Neural progenitor cell (in vitro differentiated cells): Measurements from ENCODE around the gene SLC39A6. TPM values are rescaled to one million over a fixed set of nuclear protein-coding genes. Genes with fewer than 3 reads are reported as not detected.
"Not testable (repeated sequence)": the region's sequence is repeated elsewhere in the genome, so short reads cannot be mapped to it uniquely, and the experiment has no call there.

ENCODE experiments used
- DNase-seq: peaks from one replicate; pipeline ENCODE4 v3.0.0-alpha.2; 2016; ENCODE audit warnings: low spot score
- H2AFZ ChIP-seq: fragments of 200-600 bp; sonication (generic); replicated peaks from 2 replicates; pipeline ENCODE4 v1.6.1; 2016; ENCODE audit warnings: antibody characterized with exemption
- H3F3A ChIP-seq: fragments of 200-600 bp; sonication (generic); 2 replicates; pipeline ENCODE4 v1.6.1; 2016; ENCODE audit warnings: antibody characterized with exemption, low read depth
- H3K27ac ChIP-seq: fragments of 200-600 bp; sonication (generic); 2 replicates; pipeline ENCODE4 v1.5.1; 2016; ENCODE audit warnings: mild to moderate bottlenecking
- H3K27me3 ChIP-seq: fragments of 200-600 bp; sonication (generic); 2 replicates; pipeline ENCODE4 v1.6.1; 2016; ENCODE audit warnings: mild to moderate bottlenecking, moderate library complexity
- H3K36me3 ChIP-seq: fragments of 200-600 bp; sonication (generic); 2 replicates; pipeline ENCODE4 v1.5.1; 2016
- H3K4me1 ChIP-seq: fragments of 200-600 bp; sonication (generic); 2 replicates; pipeline ENCODE4 v1.6.1; 2016; ENCODE audit warnings: mixed run types
- H3K4me2 ChIP-seq: fragments of 200-600 bp; sonication (generic); 2 replicates; pipeline ENCODE4 v1.6.1; 2016
- H3K4me3 ChIP-seq: fragments of 200-600 bp; sonication (generic); 2 replicates; pipeline ENCODE4 v1.5.1; 2016
- H3K79me2 ChIP-seq: fragments of 200-600 bp; sonication (generic); 2 replicates; pipeline ENCODE4 v1.6.1; 2016; ENCODE audit warnings: low read depth
- H3K9ac ChIP-seq: fragments of 200-600 bp; sonication (generic); 2 replicates; pipeline ENCODE4 v1.6.1; 2016
- H3K9me3 ChIP-seq: fragments of 200-600 bp; sonication (generic); 2 replicates; pipeline ENCODE4 v1.5.1; 2016; ENCODE audit warnings: low read depth
- H4K20me1 ChIP-seq: fragments of 200-600 bp; sonication (generic); 2 replicates; pipeline ENCODE4 v1.6.1; 2016; ENCODE audit warnings: low read depth
- H3K27ac Mint-ChIP-seq: 3 replicates; pipeline ENCODE4 v1.8.0; 2021; ENCODE audit warnings: mixed read lengths
- H3K27me3 Mint-ChIP-seq: 2 replicates; pipeline ENCODE4 v1.8.0; 2022; ENCODE audit warnings: low read depth, mild to moderate bottlenecking, inconsistent platforms, moderate library complexity, mixed read lengths; ENCODE audit not compliant: insufficient read depth
- H3K36me3 Mint-ChIP-seq: 3 replicates; pipeline ENCODE4 v1.8.0; 2021; ENCODE audit warnings: mixed read lengths
- H3K4me1 Mint-ChIP-seq: 3 replicates; pipeline ENCODE4 v1.8.0; 2021; ENCODE audit warnings: mixed read lengths
- H3K4me3 Mint-ChIP-seq: 3 replicates; pipeline ENCODE4 v1.8.0; 2021; ENCODE audit warnings: mild to moderate bottlenecking, moderate library complexity, mixed read lengths
- H3K9me3 Mint-ChIP-seq: 3 replicates; pipeline ENCODE4 v1.8.0; 2020; ENCODE audit warnings: mixed read lengths
- EZH2 ChIP-seq: fragments of 200-600 bp; sonication (generic); IDR thresholded peaks from 2 replicates; pipeline ENCODE4 v1.6.1; 2017; ENCODE audit warnings: antibody characterized with exemption, mild to moderate bottlenecking, moderate library complexity
- EZH2phosphoT487 ChIP-seq: fragments of 200-600 bp; sonication (generic); IDR thresholded peaks from 2 replicates; pipeline ENCODE4 v1.6.1; 2017; ENCODE audit warnings: antibody characterized with exemption
- total RNA-seq: library from RNA; depleted of rRNA; stranded (reverse); fragments of >200 nt; gene quantifications from 2 replicates; pipeline ENCODE4 v1.2.3, GENCODE V29; 2015; ENCODE audit warnings: low replicate concordance
- TF ChIP-seq, protein P1 (sequence below): fragments of 200-600 bp; sonication (generic); IDR thresholded peaks from 2 replicates; pipeline ENCODE4 v1.5.1; 2017; ENCODE audit warnings: antibody characterized with exemption, mild to moderate bottlenecking

SLC39A6 gene
- total RNA-seq, 1 donor from 2014 or later, result 92.5 TPM

GRCh38 chr18:36067055-36067957 lies 61.8 kb downstream of the SLC39A6 start, which contains the start of gene RPRD1A:
Gene RPRD1A, minus strand, starts transcription at chr18:36067559. Its CDS starts 155 bp downstream, at chr18:36067404.
- TF ChIP-seq EZH2phosphoT487, result no peak
- TF ChIP-seq, protein P1, sequence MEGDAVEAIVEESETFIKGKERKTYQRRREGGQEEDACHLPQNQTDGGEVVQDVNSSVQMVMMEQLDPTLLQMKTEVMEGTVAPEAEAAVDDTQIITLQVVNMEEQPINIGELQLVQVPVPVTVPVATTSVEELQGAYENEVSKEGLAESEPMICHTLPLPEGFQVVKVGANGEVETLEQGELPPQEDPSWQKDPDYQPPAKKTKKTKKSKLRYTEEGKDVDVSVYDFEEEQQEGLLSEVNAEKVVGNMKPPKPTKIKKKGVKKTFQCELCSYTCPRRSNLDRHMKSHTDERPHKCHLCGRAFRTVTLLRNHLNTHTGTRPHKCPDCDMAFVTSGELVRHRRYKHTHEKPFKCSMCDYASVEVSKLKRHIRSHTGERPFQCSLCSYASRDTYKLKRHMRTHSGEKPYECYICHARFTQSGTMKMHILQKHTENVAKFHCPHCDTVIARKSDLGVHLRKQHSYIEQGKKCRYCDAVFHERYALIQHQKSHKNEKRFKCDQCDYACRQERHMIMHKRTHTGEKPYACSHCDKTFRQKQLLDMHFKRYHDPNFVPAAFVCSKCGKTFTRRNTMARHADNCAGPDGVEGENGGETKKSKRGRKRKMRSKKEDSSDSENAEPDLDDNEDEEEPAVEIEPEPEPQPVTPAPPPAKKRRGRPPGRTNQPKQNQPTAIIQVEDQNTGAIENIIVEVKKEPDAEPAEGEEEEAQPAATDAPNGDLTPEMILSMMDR, result no peak
- no peak for TF ChIP-seq EZH2
- peak within 1 kb of the TSS; percentile 89 for H3K9ac ChIP-seq
- H3K4me3 Mint-ChIP-seq, result peak within 1 kb of the TSS; percentile 96
- H4K20me1 ChIP-seq, result peaks cover 37% of the 10 kb centered on the region
- H3K9me3 ChIP-seq, result no peaks in the 10 kb centered on the region
- H3K4me1 Mint-ChIP-seq, result peaks cover 19% of the 10 kb centered on the region
- H3K27ac ChIP-seq, result peak within 1 kb of the TSS; percentile 78
- H3K4me2 ChIP-seq, result peak within 1 kb of the TSS; percentile 92
- H3K36me3 Mint-ChIP-seq, result peaks cover 20% of the 10 kb centered on the region
- peaks cover 51% of the 10 kb centered on the region for H3K79me2 ChIP-seq
- peaks cover 6% of the 10 kb centered on the region for H3K27me3 ChIP-seq
- peak within 1 kb of the TSS; percentile 60 for H2AFZ ChIP-seq
- H3K36me3 ChIP-seq, result no peaks in the 10 kb centered on the region
- H3K4me1 ChIP-seq, result peaks cover 10% of the 10 kb centered on the region
- H3K9me3 Mint-ChIP-seq, result peaks cover 13% of the 10 kb centered on the region
- H3K4me3 ChIP-seq, result peak within 1 kb of the TSS; percentile 89
- H3K27me3 Mint-ChIP-seq, result peaks cover 2% of the 10 kb centered on the region
- peak; percentile 97 for DNase-seq
- H3K27ac Mint-ChIP-seq, result peak within 1 kb of the TSS; percentile 85
- no peaks in the 10 kb centered on the region for H3F3A ChIP-seq

DNA sequence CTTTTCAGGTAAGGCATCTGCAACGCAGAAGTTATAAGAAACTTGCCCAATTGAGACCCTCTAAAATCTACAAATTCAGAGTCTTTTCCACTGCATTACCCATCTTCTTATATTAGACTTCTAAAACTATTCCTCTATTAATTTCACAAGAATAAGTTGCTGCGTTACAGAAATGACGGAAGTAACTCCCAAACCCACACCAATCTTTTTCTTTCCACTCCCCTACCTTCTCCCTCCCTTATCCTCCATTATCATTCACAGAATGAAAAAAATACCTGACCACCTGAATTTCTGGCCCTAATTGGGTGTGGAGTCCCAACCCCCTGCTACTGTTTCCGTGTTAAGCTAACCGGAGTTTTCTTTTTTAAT lies 62.5 kb downstream of the SLC39A6 start:
- H3K27ac ChIP-seq, result peak overlapping the region; percentile 78
- H3K9me3 Mint-ChIP-seq, result peaks cover 15% of the 10 kb centered on the region
- H3K27me3 ChIP-seq, result peaks cover 6% of the 10 kb centered on the region
- peak overlapping the region; percentile 60 for H2AFZ ChIP-seq
- no peaks in the 10 kb centered on the region for H3K36me3 ChIP-seq
- peaks cover 39% of the 10 kb centered on the region for H4K20me1 ChIP-seq
- H3K36me3 Mint-ChIP-seq, result peaks cover 22% of the 10 kb centered on the region
- H3K9ac ChIP-seq, result peak overlapping the region; percentile 89
- DNase-seq, result no peak
- H3K4me1 Mint-ChIP-seq, result peaks cover 19% of the 10 kb centered on the region
- peaks cover 2% of the 10 kb centered on the region for H3K27me3 Mint-ChIP-seq
- peaks cover 10% of the 10 kb centered on the region for H3K4me1 ChIP-seq
- H3K4me2 ChIP-seq, result peak overlapping the region; percentile 92
- peak overlapping the region; percentile 85 for H3K27ac Mint-ChIP-seq
- H3K79me2 ChIP-seq, result peaks cover 56% of the 10 kb centered on the region
- peak overlapping the region; percentile 89 for H3K4me3 ChIP-seq
- peak overlapping the region; percentile 96 for H3K4me3 Mint-ChIP-seq
- TF ChIP-seq EZH2phosphoT487, result no peak
- no peak for TF ChIP-seq EZH2
- TF ChIP-seq, protein P1, result no peak
- no peaks in the 10 kb centered on the region for H3F3A ChIP-seq
- no peaks in the 10 kb centered on the region for H3K9me3 ChIP-seq

DNA sequence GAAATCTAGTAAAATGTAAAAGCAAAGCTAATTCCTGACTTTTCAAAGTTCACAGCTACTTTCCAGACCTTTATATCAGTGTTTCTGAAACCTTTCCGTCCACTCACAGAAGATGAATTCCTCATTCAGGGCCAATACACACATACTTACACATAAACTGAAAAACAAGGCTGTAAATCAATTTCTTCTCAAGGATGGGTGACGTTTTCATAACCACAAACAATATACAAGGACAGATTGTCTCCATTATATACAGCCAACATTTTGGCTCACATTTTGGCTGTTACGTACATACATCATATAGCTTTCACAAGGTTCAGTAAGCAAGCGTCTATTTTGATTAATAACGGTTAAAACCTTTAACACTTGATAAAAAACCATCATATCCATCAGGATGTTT lies 63.1 kb downstream of the SLC39A6 start:
- Mint-ChIP-seq H3K4me3 (peak overlapping the region; percentile 96), H3K4me1 (peaks cover 19% of the 10 kb centered on the region), H3K27ac (no peak overlapping the region), H3K9me3 (peaks cover 20% of the 10 kb centered on the region), H3K36me3 (peaks cover 27% of the 10 kb centered on the region), H3K27me3 (peaks cover 2% of the 10 kb centered on the region)
- Histone ChIP-seq H3K36me3 (no peaks in the 10 kb centered on the region), H3K27me3 (peaks cover 6% of the 10 kb centered on the region), H3K4me2 (peak overlapping the region; percentile 92), H3K4me3 (peak overlapping the region; percentile 89), H2AFZ (no peak overlapping the region), H4K20me1 (peaks cover 40% of the 10 kb centered on the region), H3K9me3 (no peaks in the 10 kb centered on the region), H3K79me2 (peaks cover 63% of the 10 kb centered on the region), H3K27ac (no peak overlapping the region), H3K4me1 (peaks cover 10% of the 10 kb centered on the region), H3F3A (no peaks in the 10 kb centered on the region), H3K9ac (peak overlapping the region; percentile 89)
- TF ChIP-seq EZH2, result no peak
- DNase-seq, result no peak

GRCh38 chr18:36064809-36065079 lies 64.4 kb downstream of the SLC39A6 start:
- not testable (repeated sequence) for H2AFZ ChIP-seq, H3K9me3 ChIP-seq, H3F3A ChIP-seq, H3K27me3 Mint-ChIP-seq, H3K27ac ChIP-seq, DNase-seq, H3K36me3 ChIP-seq, H3K4me2 ChIP-seq, H3K27me3 ChIP-seq, H3K4me3 ChIP-seq, H3K9ac ChIP-seq
- Histone ChIP-seq H3K79me2 (peaks cover 75% of the 10 kb centered on the region), H4K20me1 (peaks cover 40% of the 10 kb centered on the region), H3K4me1 (peaks cover 10% of the 10 kb centered on the region)
- Mint-ChIP-seq H3K27ac (peak overlapping the region; percentile 69), H3K4me3 (peak overlapping the region; percentile 11), H3K36me3 (peaks cover 29% of the 10 kb centered on the region), H3K9me3 (peaks cover 23% of the 10 kb centered on the region), H3K4me1 (peaks cover 19% of the 10 kb centered on the region)
